K562 (cell line): ENCODE data around the gene SLC19A1. TPM values are rescaled to one million over a fixed set of nuclear protein-coding genes. Genes with fewer than 3 reads are reported as not detected.

Experiments
- CBX1 ChIP-seq: sonication (generic); IDR thresholded peaks from 2 replicates; pipeline ENCODE4 v1.6.1; 2016; ENCODE audit warnings: antibody characterized with exemption, low read depth, mild to moderate bottlenecking
- ETS2 ChIP-seq: IDR thresholded peaks from 2 replicates; pipeline ENCODE4 v1.6.1; 2016; ENCODE audit warnings: borderline replicate concordance, missing genetic modification characterization, mild to moderate bottlenecking, moderate library complexity, missing compliant biosample characterization; ENCODE audit not compliant: poor library complexity, severe bottlenecking
- FOS ChIP-seq: IDR thresholded peaks from 3 replicates; pipeline ENCODE4 v1.6.1; 2011; ENCODE audit not compliant: insufficient read length; ENCODE audit errors: extremely low read depth
- FOXP4 ChIP-seq: sonication (generic); formaldehyde crosslinking; IDR thresholded peaks from 2 replicates; pipeline ENCODE4 v1.8.0; 2022; ENCODE audit warnings: mild to moderate bottlenecking, missing genetic modification reagents, borderline replicate concordance
- GATA2 ChIP-seq: sonication (generic); formaldehyde crosslinking; IDR thresholded peaks from 2 replicates; pipeline ENCODE4 v1.4.0; 2020; ENCODE audit warnings: mild to moderate bottlenecking, missing genetic modification reagents
- GTF2E2 ChIP-seq: fragments of 200-800 bp; sonication (Bioruptor generic); IDR thresholded peaks from 2 replicates; pipeline ENCODE4 v1.6.1; 2016; ENCODE audit warnings: missing genetic modification characterization, missing compliant biosample characterization
- HDAC8 ChIP-seq: fragments of 450-650 bp; IDR thresholded peaks from 2 replicates; pipeline ENCODE4 v1.6.1; 2016; ENCODE audit warnings: mild to moderate bottlenecking, missing genetic modification characterization, moderate library complexity, missing compliant biosample characterization
- HLTF ChIP-seq: fragments of 450-650 bp; IDR thresholded peaks from 2 replicates; pipeline ENCODE4 v1.6.1; 2016
- LCOR ChIP-seq: sonication (generic); formaldehyde crosslinking; IDR thresholded peaks from 2 replicates; pipeline ENCODE4 v1.8.0; 2022; ENCODE audit warnings: mild to moderate bottlenecking, missing genetic modification reagents
- MYC ChIP-seq, 2 experiments: fragments of 250-450 bp in 1 of 2; sonication (Bioruptor Pico) in 1 of 2; IDR thresholded peaks; 2 replicates each; pipeline versions ENCODE4 v1.5.1 to v1.6.1; 2012 to 2021; ENCODE audit warnings: low read depth in 2 of 2, borderline replicate concordance in 1 of 2, improper control_type of control experiment in 1 of 2, low read length in 1 of 2, mild to moderate bottlenecking in 1 of 2, moderate library complexity in 1 of 2
- PCBP1 ChIP-seq: fragments of 200-400 bp; formaldehyde crosslinking; IDR thresholded peaks from 2 replicates; pipeline ENCODE4 v1.6.1; 2018; ENCODE audit warnings: mild to moderate bottlenecking, low read depth, low read length; ENCODE audit not compliant: poor library complexity, severe bottlenecking
- PHTF2 ChIP-seq: fragments of 250-450 bp; sonication (Bioruptor Pico); IDR thresholded peaks from 2 replicates; pipeline ENCODE4 v1.5.0; 2021; ENCODE audit warnings: mild to moderate bottlenecking
- POLR2A ChIP-seq: fragments of 450-650 bp; conservative IDR thresholded peaks from 2 replicates; pipeline ENCODE4 v1.6.1; 2016
- SIN3B ChIP-seq: fragments of 450-650 bp; IDR thresholded peaks from 2 replicates; pipeline ENCODE4 v1.6.1; 2017; ENCODE audit warnings: low read depth, mild to moderate bottlenecking, moderate library complexity
- WHSC1 ChIP-seq: IDR thresholded peaks from one replicate; pipeline ENCODE4 v1.6.1; 2012; ENCODE audit warnings: low read length, control low read depth, inconsistent platforms
- ZBTB12 ChIP-seq: fragments of 250-450 bp; sonication (Bioruptor Pico); IDR thresholded peaks from 2 replicates; pipeline ENCODE4 v1.4.0; 2020
- ZBTB5 ChIP-seq: fragments of 450-650 bp; IDR thresholded peaks from 2 replicates; pipeline ENCODE4 v1.6.1; 2017; ENCODE audit warnings: antibody characterized with exemption
- ZC3H11A ChIP-seq: IDR thresholded peaks from 2 replicates; pipeline ENCODE4 v1.6.1; 2012; ENCODE audit warnings: low read depth, low read length, improper control_type of control experiment
- ZNF165 ChIP-seq: fragments of 250-450 bp; sonication (Bioruptor Pico); IDR thresholded peaks from 2 replicates; pipeline ENCODE4 v1.4.0; 2020; ENCODE audit warnings: borderline replicate concordance
- ZNF316 ChIP-seq: fragments of 450-650 bp; IDR thresholded peaks from 2 replicates; pipeline ENCODE4 v1.6.1; 2016
- ZNF639 ChIP-seq, 2 experiments: fragments of 200-800 bp in 1 of 2; sonication (Bioruptor generic) in 1 of 2; sonication (generic) in 1 of 2; formaldehyde crosslinking in 1 of 2; IDR thresholded peaks in 1 of 2; conservative IDR thresholded peaks in 1 of 2; 2 replicates each; pipeline versions ENCODE4 v1.5.0 to v1.6.1; 2016 to 2020; ENCODE audit warnings: missing compliant biosample characterization in 1 of 2, missing genetic modification characterization in 1 of 2, missing genetic modification reagents in 1 of 2
- ZNF717 ChIP-seq: fragments of 250-450 bp; sonication (Bioruptor Pico); IDR thresholded peaks from 2 replicates; pipeline ENCODE4 v1.5.0; 2021
- ZNF77 ChIP-seq: fragments of 250-450 bp; sonication (Bioruptor Pico); IDR thresholded peaks from 2 replicates; pipeline ENCODE4 v1.5.0; 2020
- polyA plus RNA-seq, 8 experiments: library from polyadenylated mRNA; depleted of rRNA in 4 of 8; stranded (reverse) in 5 of 8; unstranded in 3 of 8; fragments of >200 nt; fragmentation: Nextera tagmentation in 2 of 8; fragmentation: Illumina TruSeq in 1 of 8; extraction: Ambion mirVana in 2 of 8; extraction: Trizol in 1 of 8; gene quantifications; 2 replicates each; pipeline versions ENCODE4 v1.2.1 to v1.2.3, GENCODE V29; 2011 to 2014; ENCODE audit warnings: inconsistent platforms in 1 of 8, missing spikeins in 1 of 8
- total RNA-seq, 7 experiments: library from RNA; depleted of rRNA in 6 of 7; stranded (reverse); fragments of >200 nt in 6 of 7; fragmentation: Illumina TruSeq in 2 of 7; extraction: Trizol in 2 of 7; gene quantifications; 2 replicates each; pipeline versions ENCODE4 v1.2.1 to v1.2.3, GENCODE V29; 2011 to 2021; ENCODE audit warnings: low replicate concordance in 1 of 7

SLC19A1 gene
- total and polyA plus RNA-seq, 9 of the 15 experiments (the other 6 are each of a cell fraction or from before 2014, with no cell fraction given): 0.65 to 88.7 (median 12.0) TPM

- TF ChIP-seq CBX1 (no peak), FOXP4 (CRISPR knock-in tag) (peak; percentile 65; the same call in 1 of the 2 replicates), WHSC1 (no peak), FOS (no peak), ZNF316 (no peak), ZNF717 (CRISPR knock-in tag) (no peak), ETS2 (tag) (no peak), ZBTB12 (CRISPR knock-in tag) (0 out of 2 replicates have a peak, but pooled peaks have one; percentile 11), HDAC8 (tag) (no peak), MYC (IDR thresholded peaks at IDR 0.05; ENCODE audit: low read depth, low read length) (peak; percentile 92), MYC (CRISPR knock-in tag; IDR thresholded peaks at IDR 0.05; ENCODE audit: borderline replicate concordance, low read depth) (0 out of 2 replicates have a peak, but pooled peaks have one; percentile 65), ZNF77 (CRISPR knock-in tag) (no peak), ZBTB5 (no peak), ZC3H11A (no peak), HLTF (no peak), SIN3B (no peak), LCOR (no peak), ZNF165 (CRISPR knock-in tag) (no peak), PHTF2 (CRISPR knock-in tag) (no peak), GTF2E2 (no peak), PCBP1 (no peak), GATA2 (CRISPR knock-in tag) (no peak), ZNF639 (CRISPR knock-in tag; conservative IDR thresholded peaks at IDR 0.05 in 1 of 2, IDR thresholded peaks at IDR 0.05 in 1 of 2) (no peak), POLR2A (peak; percentile 59)
These were observed 13.5 kb upstream of the SLC19A1 start (continued) for GRCh38 chr21:45555557-45556301.
